Measurements from ENCODE around the gene RPAIN.

RPAIN gene, protein sequence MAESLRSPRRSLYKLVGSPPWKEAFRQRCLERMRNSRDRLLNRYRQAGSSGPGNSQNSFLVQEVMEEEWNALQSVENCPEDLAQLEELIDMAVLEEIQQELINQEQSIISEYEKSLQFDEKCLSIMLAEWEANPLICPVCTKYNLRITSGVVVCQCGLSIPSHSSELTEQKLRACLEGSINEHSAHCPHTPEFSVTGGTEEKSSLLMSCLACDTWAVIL

DNA sequence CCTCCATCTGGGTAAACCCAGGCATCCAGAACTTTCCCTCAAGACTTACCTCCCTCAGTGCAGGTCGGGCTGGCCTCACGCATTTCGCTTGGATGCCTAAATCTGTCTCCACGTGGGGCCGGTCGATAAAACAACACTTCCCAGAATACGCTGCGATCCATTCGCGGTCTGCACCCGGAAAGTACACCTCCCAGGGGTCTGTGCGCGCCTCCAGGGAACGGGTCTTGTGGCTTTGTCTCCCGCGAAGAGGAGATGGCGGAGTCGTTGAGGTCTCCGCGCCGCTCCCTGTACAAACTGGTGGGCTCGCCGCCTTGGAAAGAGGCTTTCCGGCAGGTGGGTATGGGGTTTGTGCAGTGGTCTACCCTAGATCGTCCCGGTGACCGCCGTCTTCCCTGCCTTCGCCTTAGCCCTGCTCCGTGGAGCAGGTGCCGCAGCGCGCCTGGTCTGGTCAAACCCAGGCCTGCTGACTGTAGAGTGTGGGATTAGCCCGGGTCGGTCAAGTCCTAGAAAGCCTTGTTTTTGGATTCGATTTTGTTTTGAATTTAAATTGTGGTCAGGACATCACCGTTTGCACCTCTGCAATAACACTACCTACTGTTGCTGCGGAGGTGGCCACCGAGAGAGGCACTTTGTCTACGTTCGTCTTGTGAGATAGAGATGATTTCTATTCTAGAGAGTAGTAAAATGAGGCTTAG lies at the start of gene RPAIN:
Gene RPAIN (plus strand): TSS at position 224 of the 695 bp plus-strand sequence. CDS start 29 bp downstream, at position 253.
- DNase-seq: peak; percentile 90

GRCh38 chr17:5370411-5370810 lies 49.6 kb upstream of the RPAIN start:
- DNase-seq: no peak

DNA sequence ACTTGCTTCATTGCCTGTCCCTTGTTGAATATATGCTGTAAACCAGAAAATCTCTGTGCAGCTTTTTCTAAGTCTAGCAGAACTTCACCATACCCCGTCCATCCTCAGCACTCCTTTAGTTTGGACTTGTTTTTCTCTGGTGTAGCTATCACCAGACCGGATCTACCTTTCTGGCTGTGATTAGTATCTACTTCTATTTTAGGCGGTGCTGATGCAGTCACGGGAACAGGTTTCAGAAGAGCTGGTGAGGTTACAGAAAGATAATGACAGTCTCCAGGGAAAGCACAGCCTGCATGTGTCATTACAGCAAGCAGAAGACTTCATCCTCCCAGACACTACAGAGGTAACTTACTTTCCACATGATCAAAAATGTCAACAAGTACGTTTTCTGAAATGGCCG lies 46.9 kb upstream of the RPAIN start:
- DNase-seq: no peak

DNA sequence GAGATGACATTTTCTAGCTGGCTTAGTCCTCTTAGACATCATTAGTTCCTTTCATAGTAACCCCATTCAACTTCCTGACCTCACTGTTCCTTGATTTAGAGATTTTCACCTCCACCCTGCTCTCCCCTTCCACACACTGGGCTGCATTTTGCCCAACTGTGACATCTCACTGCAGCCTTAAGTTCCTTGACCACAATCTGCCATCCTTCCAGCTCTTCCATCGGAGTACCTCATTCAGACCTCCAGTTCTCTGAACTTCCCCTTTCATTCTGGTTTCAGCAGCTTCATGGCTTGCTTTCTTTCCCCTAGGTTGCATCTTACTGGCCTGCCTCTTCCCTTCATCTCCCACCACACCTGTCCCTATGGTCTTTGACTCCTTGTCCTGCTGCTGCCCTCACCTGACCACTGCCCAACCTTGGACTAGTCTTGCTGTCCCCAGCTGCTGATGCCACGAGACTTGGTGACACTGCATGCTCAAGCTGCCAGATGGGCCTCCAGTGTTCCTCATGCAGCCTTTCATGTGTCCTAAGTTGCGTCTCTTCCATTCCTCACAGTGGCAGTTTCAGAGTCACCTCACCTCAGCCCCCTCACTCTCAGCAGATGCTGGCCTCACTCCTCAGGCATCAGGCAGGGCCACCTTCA lies 41.3 kb upstream of the RPAIN start:
- no peak for DNase-seq

DNA sequence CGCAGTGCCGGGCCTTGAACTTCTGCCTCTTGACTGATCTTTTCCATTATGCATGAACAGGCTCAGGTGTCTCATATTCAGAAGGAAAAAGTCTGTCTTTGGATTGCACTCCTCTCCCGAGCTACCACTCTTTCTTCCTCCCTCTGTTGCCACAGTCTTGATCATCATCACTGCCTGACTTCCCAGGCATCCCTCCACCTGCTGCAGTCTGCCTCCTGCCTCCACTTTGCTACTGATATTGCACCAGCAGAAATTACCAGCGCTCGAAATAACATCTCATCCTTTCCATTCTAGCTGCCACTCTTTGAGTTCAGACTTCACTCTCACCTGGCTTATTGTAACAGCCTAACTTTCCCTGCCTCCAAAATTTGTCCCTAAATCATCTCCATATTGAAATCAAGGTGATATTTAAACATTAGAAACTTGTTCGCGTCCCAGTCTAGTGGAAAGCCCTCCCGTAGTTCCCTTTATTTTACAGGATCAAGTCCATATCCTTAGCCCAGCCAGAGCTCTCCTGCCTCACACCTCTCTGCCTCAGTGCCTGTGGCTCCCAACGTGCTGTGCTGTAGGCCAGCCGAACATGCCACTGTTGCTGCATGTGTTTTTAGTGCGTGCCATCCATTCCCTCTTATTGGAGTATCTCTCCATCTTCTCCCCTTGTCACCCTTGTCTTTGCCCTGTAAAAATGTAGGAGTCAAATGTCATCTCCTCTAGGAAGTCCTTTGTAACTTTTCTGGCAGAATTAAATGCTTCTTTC lies 40.5 kb upstream of the RPAIN start:
- DNase-seq: no peak

DNA sequence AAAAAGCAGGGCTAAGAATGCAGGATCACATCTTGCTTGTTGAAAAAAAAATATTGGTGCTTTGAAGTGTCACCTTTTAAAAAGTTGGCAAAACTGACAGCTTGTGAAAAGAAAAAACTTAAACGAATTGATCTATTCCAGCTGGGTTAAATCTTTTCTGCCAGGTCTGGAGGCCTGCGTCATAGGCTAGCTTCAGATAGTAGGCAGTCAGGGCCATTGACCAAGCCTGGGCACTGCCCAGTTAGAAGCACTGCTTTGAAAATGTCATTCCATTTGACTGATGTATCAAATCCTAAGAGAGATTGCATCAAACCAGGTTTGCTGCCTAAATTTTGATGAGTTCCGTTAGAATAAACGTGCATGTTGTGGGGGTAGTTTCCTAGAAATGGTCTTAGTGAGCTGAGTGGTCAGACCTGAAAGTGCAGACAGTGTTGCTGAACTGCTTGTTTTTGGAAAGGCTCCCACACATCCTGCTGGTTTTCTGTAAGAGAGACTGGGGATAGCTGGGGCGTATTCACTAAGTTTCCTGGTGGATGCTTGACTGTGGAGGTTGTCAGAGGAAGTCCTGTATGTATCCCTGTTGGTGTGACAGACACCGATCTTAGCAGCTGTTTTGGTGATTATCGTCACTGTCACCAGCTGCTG lies 39.4 kb upstream of the RPAIN start:
- DNase-seq: no peak

- DNase-seq: no peak
Measured at GRCh38 chr17:5381542-5381941, 38.4 kb upstream of the RPAIN start.

GRCh38 chr17:5391678-5392077 lies 28.3 kb upstream of the RPAIN start:
- no peak for DNase-seq

DNA sequence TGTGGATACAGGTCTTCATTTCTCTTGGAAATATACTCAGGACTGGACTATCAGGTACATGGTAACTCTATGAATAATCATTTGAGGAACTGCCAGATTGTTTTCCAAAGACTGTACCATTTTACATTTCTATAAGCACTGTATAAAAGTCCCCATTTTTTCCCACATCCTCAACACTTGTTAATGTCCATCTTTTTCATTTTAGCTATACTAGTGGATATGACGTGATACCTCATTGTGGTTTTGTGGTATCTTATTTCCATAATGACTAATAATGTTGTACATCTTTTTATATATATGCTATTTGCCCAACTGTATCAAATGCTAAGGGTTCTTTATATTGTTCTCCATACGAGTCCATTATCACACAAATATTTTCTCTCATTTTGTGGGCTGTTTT lies 23.4 kb upstream of the RPAIN start:
- no peak for DNase-seq

GRCh38 chr17:5399767-5400166 lies 20.2 kb upstream of the RPAIN start:
- DNase-seq: no peak

GRCh38 chr17:5405400-5405799 lies 14.6 kb upstream of the RPAIN start:
- no peak for DNase-seq

DNA sequence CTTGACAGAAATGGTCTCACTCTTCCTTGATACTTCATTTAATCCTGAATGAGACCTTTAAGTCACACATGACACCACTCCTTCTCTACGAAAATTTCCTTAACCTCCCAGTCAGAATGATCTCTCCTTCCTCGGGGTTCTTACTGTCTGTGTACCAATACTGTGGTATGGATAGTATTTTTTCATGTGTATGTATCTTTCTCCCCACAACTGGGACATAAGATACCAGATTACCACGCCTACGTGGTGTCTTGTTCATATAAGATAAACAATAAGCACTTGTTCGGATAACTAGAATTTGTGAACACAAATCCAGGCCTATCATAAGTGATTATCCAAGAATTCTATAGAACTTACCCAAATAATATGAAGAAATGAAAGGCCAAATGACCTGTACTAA lies 11.8 kb upstream of the RPAIN start:
- DNase-seq: no peak

DNA sequence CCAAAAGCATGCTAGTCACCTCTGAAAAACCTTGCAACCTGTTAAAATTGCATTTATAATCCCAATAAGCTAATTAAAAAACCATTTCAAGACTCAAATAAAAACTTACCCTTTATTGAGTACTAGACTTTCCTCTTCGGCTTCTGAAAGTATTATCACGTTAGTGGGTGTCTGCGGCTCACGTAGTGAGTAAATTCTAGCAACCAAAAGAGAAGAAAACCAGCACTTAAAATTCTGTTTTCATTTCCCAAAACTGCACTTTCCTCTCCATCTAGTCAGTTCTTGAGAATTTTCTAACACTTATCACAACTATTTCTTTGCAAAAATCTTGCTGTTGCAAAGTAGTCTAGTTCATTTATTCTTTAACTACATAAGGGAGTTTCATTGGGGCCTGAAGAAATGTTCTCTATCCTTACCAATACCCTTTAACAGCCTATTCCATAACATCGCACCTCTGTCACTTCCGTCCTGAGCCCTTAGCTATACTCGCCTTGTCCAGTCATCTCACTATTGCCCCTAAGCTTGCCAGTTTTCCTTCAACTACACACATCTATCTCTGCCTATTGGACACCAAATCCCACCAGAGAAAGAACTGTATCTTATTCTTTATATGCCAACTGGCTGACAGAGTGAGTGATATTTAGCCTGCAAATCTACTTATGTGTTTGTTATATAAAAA lies 9.2 kb upstream of the RPAIN start:
- no peak for DNase-seq

DNA sequence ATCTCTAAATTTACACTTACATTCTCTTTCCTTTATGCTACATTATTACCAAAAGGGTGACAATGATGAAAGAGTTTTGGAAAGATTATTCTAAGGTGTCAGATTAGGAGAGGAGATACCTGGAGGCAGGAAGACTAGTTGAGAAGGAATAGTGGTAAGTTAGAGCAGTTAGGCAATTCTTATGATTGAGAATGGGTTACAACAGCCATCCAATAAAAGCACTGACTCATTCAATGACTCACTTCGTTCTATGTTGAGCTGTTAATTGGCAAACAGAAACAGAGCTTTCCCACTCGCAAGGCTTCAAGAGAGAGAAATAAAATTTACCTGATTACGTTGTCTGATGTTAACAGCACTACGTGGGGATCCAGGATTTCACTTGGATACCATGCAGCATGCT lies 6.3 kb upstream of the RPAIN start:
- no peak for DNase-seq

DNA sequence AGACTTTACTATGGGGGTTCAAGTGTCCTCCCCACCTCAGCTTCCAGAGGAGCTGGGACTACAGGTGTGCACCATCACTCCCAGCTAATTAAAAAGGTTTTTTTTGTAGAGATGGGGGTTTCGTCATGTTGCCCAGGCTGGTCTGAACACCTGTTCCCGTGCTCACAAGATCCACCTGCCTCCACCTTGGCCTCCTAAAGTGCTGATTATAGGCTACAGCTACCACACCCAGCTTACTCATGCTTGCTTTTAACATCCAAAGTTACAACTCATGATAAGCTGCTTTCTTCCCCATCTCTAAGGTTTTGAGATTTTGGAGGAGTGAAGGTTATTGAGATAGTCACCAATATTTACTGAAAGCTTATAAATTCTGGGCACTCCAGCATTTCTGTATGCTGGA lies 3.1 kb upstream of the RPAIN start:
- peak; percentile 9 for DNase-seq

DNA sequence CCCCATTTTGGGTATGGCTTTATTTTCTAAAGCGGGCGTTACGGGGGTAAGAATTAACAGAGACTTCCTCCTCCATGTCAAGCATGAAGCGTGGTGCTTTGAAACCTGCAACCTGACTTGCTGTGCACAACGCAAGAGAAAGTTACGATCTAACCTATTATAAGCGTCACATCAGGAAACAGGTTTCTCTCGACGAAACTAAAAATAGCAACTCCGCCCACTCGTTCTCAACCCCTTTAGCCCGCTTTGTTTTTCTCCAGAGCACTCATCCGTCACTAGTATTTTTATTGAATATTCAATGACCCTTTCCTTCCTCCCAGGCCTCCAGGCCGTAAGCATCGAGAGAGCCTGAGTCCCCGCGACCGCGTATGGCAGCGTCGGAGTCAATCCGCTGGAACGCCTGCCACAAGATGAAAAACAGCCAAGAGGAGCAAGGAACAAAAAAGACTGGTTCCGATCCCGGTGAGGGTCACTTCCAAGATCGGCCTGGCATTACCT lies 1.1 kb upstream of the RPAIN start:
- peak; percentile 29 for DNase-seq

DNA sequence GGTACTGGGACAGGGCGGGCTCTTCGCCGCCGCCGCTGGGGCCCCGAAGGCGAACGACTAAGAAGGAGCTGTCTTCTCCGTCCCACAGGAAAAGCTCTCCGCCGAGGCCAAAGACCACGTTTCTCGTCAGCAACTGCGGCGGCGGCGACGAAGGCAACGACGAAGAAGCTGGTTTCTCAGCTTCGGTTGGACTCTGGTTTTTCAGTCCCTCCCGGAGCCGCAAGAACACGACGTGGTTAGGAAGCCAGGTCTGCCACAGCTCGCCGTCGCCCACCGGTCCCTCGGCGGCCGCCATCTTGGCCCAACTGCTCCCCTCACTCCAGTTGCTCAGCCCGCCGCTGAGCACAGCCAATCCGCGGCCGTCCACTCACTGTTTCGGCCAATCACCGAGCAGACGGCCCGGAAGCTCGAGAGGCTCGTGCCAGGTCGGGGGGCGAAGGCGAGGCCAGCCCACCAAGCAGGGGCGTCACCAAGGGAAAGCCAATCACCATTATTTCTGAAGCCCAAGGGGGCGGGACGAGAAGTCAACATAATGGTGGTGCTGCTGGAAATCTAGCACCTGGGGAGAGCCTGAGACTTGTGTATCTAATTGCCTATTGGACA lies 525 bp upstream of the RPAIN start, which contains the start of gene NUP88:
Gene NUP88 (minus strand): TSS at position 307 of the 603 bp plus-strand sequence. CDS start 12 bp downstream, at position 295.
- DNase-seq: peak; percentile 99

- DNase-seq: no peak
Measured at GRCh38 chr17:5422505-5422904, 2.5 kb downstream of the RPAIN start.

DNA sequence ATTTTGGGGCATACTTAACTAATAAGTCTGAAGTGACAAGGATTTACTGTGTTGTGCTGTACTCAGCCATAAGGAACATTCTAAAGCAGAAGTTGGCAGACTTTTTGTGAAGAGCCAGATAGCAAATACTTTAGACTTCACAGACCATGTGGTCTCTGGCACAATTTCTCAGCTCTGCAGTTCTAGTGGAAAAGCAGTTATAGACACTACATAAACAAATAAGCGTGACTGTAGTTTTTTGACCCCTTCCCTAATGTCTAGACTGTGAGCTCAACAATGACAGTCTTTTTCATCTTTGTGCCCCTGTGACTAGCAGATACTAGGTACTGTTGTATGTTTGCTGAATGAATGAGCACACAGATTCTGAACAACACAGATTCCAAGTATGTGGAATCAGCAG lies 4.9 kb downstream of the RPAIN start:
- no peak for DNase-seq

DNA sequence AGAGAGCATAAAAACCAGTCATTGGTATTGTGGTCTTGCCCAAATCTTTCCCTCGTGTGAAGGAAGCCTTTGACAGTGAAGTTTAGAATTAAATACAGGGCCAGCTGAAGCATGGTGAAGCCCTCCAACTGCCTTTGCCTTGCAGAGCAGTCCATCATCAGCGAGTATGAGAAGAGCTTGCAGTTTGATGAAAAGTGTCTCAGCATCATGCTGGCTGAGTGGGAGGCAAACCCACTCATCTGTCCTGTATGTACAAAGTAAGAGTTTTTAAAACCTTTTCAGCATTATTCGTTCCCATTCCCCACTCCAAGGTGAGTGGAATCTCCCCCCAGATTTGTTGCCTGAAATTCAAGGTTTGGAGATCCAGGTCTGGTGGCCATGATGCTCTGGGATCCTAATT lies 5.8 kb downstream of the RPAIN start:
- DNase-seq: no peak

DNA sequence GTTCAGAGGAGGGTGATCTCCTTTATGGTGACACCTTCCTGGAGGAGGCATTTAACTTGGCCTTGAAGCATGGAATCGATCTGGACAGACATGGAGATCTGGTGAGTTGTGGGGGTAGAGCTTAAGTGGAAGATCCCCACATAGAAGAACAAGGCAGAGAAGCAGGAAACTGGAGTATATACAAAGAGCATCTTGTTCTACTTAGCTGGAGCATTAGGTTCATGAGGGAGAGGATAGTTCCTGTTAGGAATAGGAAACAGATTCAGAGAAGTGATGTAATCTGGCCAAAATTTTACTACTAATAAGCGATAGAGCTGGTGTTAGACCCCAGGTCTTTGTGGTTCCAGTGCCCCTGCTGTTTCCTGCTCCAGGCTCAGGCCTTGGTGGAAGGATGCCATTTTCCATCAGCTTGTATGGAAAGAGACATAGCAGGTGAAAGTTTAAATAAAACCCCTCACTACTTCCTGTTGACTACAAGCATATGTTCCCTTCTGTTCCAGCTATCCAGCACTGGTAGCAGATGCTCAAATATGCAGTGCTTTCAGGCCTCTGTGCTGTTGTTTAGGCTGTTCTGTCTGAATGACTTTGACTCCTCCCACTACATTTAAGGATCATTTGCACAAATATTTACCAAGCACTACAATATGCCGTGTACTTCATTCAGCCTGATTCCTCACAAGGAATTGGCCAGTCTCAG lies 9.4 kb downstream of the RPAIN start:
- no peak for DNase-seq
